K562 (cell line): Measurements from ENCODE around the gene ZSWIM4.

Experiments
- JUND ChIP-seq, 2 experiments: IDR thresholded peaks; 2 replicates in 1 of 2; 3 replicates in 1 of 2; pipeline ENCODE4 v1.6.1; 2011; ENCODE audit warnings: borderline replicate concordance in 2 of 2, low read depth in 2 of 2, low read length in 2 of 2, improper control_type of control experiment in 1 of 2, missing biosample characterization in 1 of 2, missing genetic modification characterization in 1 of 2, missing genetic modification reagents in 1 of 2
- MED1 ChIP-seq: sonication (generic); formaldehyde crosslinking; IDR thresholded peaks from 2 replicates; pipeline ENCODE4 v1.8.1; 2023; ENCODE audit warnings: missing genetic modification reagents, borderline replicate concordance
- MYC ChIP-seq, 2 experiments: fragments of 250-450 bp in 1 of 2; sonication (Bioruptor Pico) in 1 of 2; IDR thresholded peaks; 2 replicates each; pipeline versions ENCODE4 v1.5.1 to v1.6.1; 2012 to 2021; ENCODE audit warnings: low read depth in 2 of 2, borderline replicate concordance in 1 of 2, improper control_type of control experiment in 1 of 2, low read length in 1 of 2, mild to moderate bottlenecking in 1 of 2, moderate library complexity in 1 of 2
- PATZ1 ChIP-seq: fragments of 250-450 bp; sonication (Bioruptor Pico); IDR thresholded peaks from 2 replicates; pipeline ENCODE4 v1.5.0; 2020; ENCODE audit warnings: mild to moderate bottlenecking, borderline replicate concordance
- TBP ChIP-seq: optimal IDR thresholded peaks from 2 replicates; pipeline ENCODE3; 2011; ENCODE audit warnings: low read depth, low read length, improper control_type of control experiment
- YBX1 ChIP-seq: fragments of 450-650 bp; IDR thresholded peaks from 2 replicates; pipeline ENCODE4 v1.7.1; 2016; ENCODE audit warnings: mild to moderate bottlenecking
- YY1 ChIP-seq, 3 experiments: IDR thresholded peaks; 2 replicates each; pipeline ENCODE4 v1.6.1; 2011; ENCODE audit warnings: low read length in 2 of 3, mild to moderate bottlenecking in 2 of 3, moderate library complexity in 2 of 3, borderline replicate concordance in 1 of 3, control low read depth in 1 of 3, low read depth in 1 of 3; ENCODE audit not compliant: insufficient read depth in 3 of 3, insufficient replicate concordance in 2 of 3, control insufficient read depth in 1 of 3, insufficient read length in 1 of 3; ENCODE audit errors: extremely low read depth in 1 of 3
- ZBTB26 ChIP-seq: fragments of 450-650 bp; formaldehyde crosslinking; IDR thresholded peaks from 2 replicates; pipeline ENCODE4 v1.4.0; 2022; ENCODE audit warnings: missing genetic modification characterization
- ZNF780A ChIP-seq: fragments of 250-450 bp; sonication (Bioruptor Pico); IDR thresholded peaks from 2 replicates; pipeline ENCODE4 v1.5.0; 2021; ENCODE audit warnings: mild to moderate bottlenecking
- TF ChIP-seq, protein P1 (sequence below), 3 experiments: IDR thresholded peaks in 2 of 3; conservative IDR thresholded peaks in 1 of 3; 2 replicates each; pipeline ENCODE4 v1.5.1; 2011 to 2012; ENCODE audit warnings: low read length in 3 of 3, mild to moderate bottlenecking in 3 of 3, control low read depth in 2 of 3, improper control_type of control experiment in 1 of 3, inconsistent platforms in 1 of 3, low read depth in 1 of 3, mixed read lengths in 1 of 3, moderate library complexity in 1 of 3; ENCODE audit not compliant: insufficient read depth in 2 of 3

GRCh38 chr19:13770013-13770635 is 25.1 kb upstream of the ZSWIM4 start:
- TF ChIP-seq MED1 (CRISPR knock-in tag) (no peak), MYC (IDR thresholded peaks at IDR 0.05; ENCODE audit: low read depth, low read length) (no peak), MYC (CRISPR knock-in tag; IDR thresholded peaks at IDR 0.05; ENCODE audit: borderline replicate concordance, low read depth) (no peak), ZBTB26 (CRISPR knock-in tag) (no peak), TBP (no peak), PATZ1 (CRISPR knock-in tag) (no peak), ZNF780A (CRISPR knock-in tag) (no peak), YBX1 (no peak), YY1 (IDR thresholded peaks at IDR 0.05; ENCODE audit: borderline replicate concordance in 1 of 3, control insufficient read depth in 1 of 3, extremely low read depth in 1 of 3, insufficient read depth in 3 of 3, insufficient read length in 1 of 3, insufficient replicate concordance in 2 of 3, low read depth in 1 of 3, low read length in 2 of 3) (no peak), JUND (IDR thresholded peaks at IDR 0.05; ENCODE audit: borderline replicate concordance, low read depth, low read length) (no peak), JUND (tag; IDR thresholded peaks at IDR 0.05; ENCODE audit: borderline replicate concordance, low read depth, low read length) (no peak)
- TF ChIP-seq, protein P1, sequence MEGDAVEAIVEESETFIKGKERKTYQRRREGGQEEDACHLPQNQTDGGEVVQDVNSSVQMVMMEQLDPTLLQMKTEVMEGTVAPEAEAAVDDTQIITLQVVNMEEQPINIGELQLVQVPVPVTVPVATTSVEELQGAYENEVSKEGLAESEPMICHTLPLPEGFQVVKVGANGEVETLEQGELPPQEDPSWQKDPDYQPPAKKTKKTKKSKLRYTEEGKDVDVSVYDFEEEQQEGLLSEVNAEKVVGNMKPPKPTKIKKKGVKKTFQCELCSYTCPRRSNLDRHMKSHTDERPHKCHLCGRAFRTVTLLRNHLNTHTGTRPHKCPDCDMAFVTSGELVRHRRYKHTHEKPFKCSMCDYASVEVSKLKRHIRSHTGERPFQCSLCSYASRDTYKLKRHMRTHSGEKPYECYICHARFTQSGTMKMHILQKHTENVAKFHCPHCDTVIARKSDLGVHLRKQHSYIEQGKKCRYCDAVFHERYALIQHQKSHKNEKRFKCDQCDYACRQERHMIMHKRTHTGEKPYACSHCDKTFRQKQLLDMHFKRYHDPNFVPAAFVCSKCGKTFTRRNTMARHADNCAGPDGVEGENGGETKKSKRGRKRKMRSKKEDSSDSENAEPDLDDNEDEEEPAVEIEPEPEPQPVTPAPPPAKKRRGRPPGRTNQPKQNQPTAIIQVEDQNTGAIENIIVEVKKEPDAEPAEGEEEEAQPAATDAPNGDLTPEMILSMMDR (IDR thresholded peaks at IDR 0.05 in 2 of 3, conservative IDR thresholded peaks at IDR 0.05 in 1 of 3; ENCODE audit: insufficient read depth in 2 of 3, low read depth in 1 of 3, low read length in 3 of 3) = no peak
